ENCODE measurements around the gene CLCC1. TPM values are rescaled to one million over a fixed set of nuclear protein-coding genes. Genes with fewer than 3 reads are reported as not detected.
"Not testable (repeated sequence)": the region's sequence is repeated elsewhere in the genome, so short reads cannot be mapped to it uniquely, and the experiment has no call there.

The CLCC1 gene
- total and polyA plus RNA-seq, 5 donors = 13.1 to 33.3 (median 29.9) TPM

GRCh38 chr1:108960719-108961118 lies 2.6 kb downstream of the CLCC1 start:
- H3K4me3 ChIP-seq (ENCODE audit: low read length) = no peak overlapping the region
- intact Hi-C loops (cut with DNase I) = no loop called here
- H3K9me3 ChIP-seq (ENCODE audit: control insufficient read depth, low read length) = no peaks in the 10 kb centered on the region
- no peak overlapping the region for H3K27ac ChIP-seq (ENCODE audit: low read length)
- H3K27me3 ChIP-seq (ENCODE audit: control insufficient read depth, insufficient read depth) = no peaks in the 10 kb centered on the region
- no peak for ATAC-seq
- peaks cover 4% of the 10 kb centered on the region for H3K4me1 ChIP-seq (ENCODE audit: control insufficient read depth, insufficient read depth, low read length)
- DNase-seq = no peak
- WGBS = 94% methylated on average over 5 of the region's 5 CpGs

GRCh38 chr1:108957888-108958287 lies 5.4 kb downstream of the CLCC1 start:
- intact Hi-C loops (cut with DNase I) = no loop called here
- WGBS = 91% methylated on average over 5 of the region's 5 CpGs
- peaks cover 4% of the 10 kb centered on the region for H3K4me1 ChIP-seq (ENCODE audit: control insufficient read depth, insufficient read depth, low read length)

GRCh38 chr1:108955881-108956280 lies 7.4 kb downstream of the CLCC1 start:
- Histone ChIP-seq H3K27me3 (ENCODE audit: control insufficient read depth, insufficient read depth) (no peaks in the 10 kb centered on the region), H3K4me1 (ENCODE audit: control insufficient read depth, insufficient read depth, low read length) (no peaks in the 10 kb centered on the region), H3K9me3 (ENCODE audit: control insufficient read depth, low read length) (no peaks in the 10 kb centered on the region), H3K27ac (ENCODE audit: low read length) (no peak overlapping the region), H3K4me3 (ENCODE audit: low read length) (no peak overlapping the region)
- intact Hi-C loops (cut with DNase I) = no loop called here
- ATAC-seq = no peak
- no peak for DNase-seq
- 78% methylated on average over 3 of the region's 3 CpGs for WGBS

More at GRCh38 chr1:108957888-108958287, 5.4 kb downstream of the CLCC1 start:
- DNase-seq (no peak), ATAC-seq (no peak)
- Histone ChIP-seq H3K27ac (ENCODE audit: low read length) (no peak overlapping the region), H3K27me3 (ENCODE audit: control insufficient read depth, insufficient read depth) (no peaks in the 10 kb centered on the region), H3K4me3 (ENCODE audit: low read length) (no peak overlapping the region), H3K9me3 (ENCODE audit: control insufficient read depth, low read length) (no peaks in the 10 kb centered on the region)

GRCh38 chr1:108955111-108955510 lies 8.2 kb downstream of the CLCC1 start:
- intact Hi-C loops (cut with DNase I) = no loop called here
- WGBS = 95% methylated on average over 3 of the region's 3 CpGs
- Histone ChIP-seq H3K27me3 (ENCODE audit: control insufficient read depth, insufficient read depth) (no peaks in the 10 kb centered on the region), H3K9me3 (ENCODE audit: control insufficient read depth, low read length) (no peaks in the 10 kb centered on the region), H3K4me1 (ENCODE audit: control insufficient read depth, insufficient read depth, low read length) (no peaks in the 10 kb centered on the region), H3K4me3 (ENCODE audit: low read length) (no peak overlapping the region), H3K27ac (ENCODE audit: low read length) (no peak overlapping the region)
- ATAC-seq = no peak
- DNase-seq = no peak

- Histone ChIP-seq H3K27ac (ENCODE audit: low read length) (no peak overlapping the region), H3K9me3 (ENCODE audit: control insufficient read depth, low read length) (no peaks in the 10 kb centered on the region), H3K27me3 (ENCODE audit: control insufficient read depth, insufficient read depth) (no peaks in the 10 kb centered on the region), H3K4me3 (ENCODE audit: low read length) (no peak overlapping the region), H3K4me1 (ENCODE audit: control insufficient read depth, insufficient read depth, low read length) (peaks cover 2% of the 10 kb centered on the region)
- WGBS = 94% methylated on average over 6 of the region's 6 CpGs
- intact Hi-C loops (cut with DNase I) = no loop called here
- no peak for ATAC-seq
- no peak for DNase-seq
Observed at GRCh38 chr1:108953452-108953851, 9.8 kb downstream of the CLCC1 start.

- ATAC-seq = no peak
- 96% methylated on average over 3 of the region's 3 CpGs for WGBS
Observed at GRCh38 chr1:108951242-108951641, 12.0 kb downstream of the CLCC1 start.

GRCh38 chr1:108949044-108949443 lies 14.2 kb downstream of the CLCC1 start:
- WGBS = 87% methylated on average over 4 of the region's 4 CpGs
- H3K4me3 ChIP-seq (ENCODE audit: low read length) = no peak overlapping the region
- ATAC-seq (no peak), DNase-seq (no peak)
- peaks cover 5% of the 10 kb centered on the region for H3K4me1 ChIP-seq (ENCODE audit: control insufficient read depth, insufficient read depth, low read length)
- no peak overlapping the region for H3K27ac ChIP-seq (ENCODE audit: low read length)
- H3K27me3 ChIP-seq (ENCODE audit: control insufficient read depth, insufficient read depth) = no peaks in the 10 kb centered on the region
- H3K9me3 ChIP-seq (ENCODE audit: control insufficient read depth, low read length) = no peaks in the 10 kb centered on the region
- intact Hi-C loops (cut with DNase I) = no loop called here

More at GRCh38 chr1:108951242-108951641, 12.0 kb downstream of the CLCC1 start:
- intact Hi-C loops (cut with DNase I) = no loop called here
- no peaks in the 10 kb centered on the region for H3K27me3 ChIP-seq (ENCODE audit: control insufficient read depth, insufficient read depth)
- no peak overlapping the region for H3K4me3 ChIP-seq (ENCODE audit: low read length)
- peaks cover 5% of the 10 kb centered on the region for H3K4me1 ChIP-seq (ENCODE audit: control insufficient read depth, insufficient read depth, low read length)
- no peak overlapping the region for H3K27ac ChIP-seq (ENCODE audit: low read length)
- no peak for DNase-seq
- no peaks in the 10 kb centered on the region for H3K9me3 ChIP-seq (ENCODE audit: control insufficient read depth, low read length)

GRCh38 chr1:108947871-108948525 lies 15.3 kb downstream of the CLCC1 start:
- intact Hi-C loops (cut with DNase I) = no loop called here
- ATAC-seq = peak; percentile 49 to 54

GRCh38 chr1:108936170-108936569 lies 27.1 kb downstream of the CLCC1 start:
- ATAC-seq (no peak), DNase-seq (no peak)
- Histone ChIP-seq H3K4me3 (ENCODE audit: low read length) (no peak overlapping the region), H3K9me3 (ENCODE audit: control insufficient read depth, low read length) (no peaks in the 10 kb centered on the region), H3K4me1 (ENCODE audit: control insufficient read depth, insufficient read depth, low read length) (no peaks in the 10 kb centered on the region), H3K27me3 (ENCODE audit: control insufficient read depth, insufficient read depth) (no peaks in the 10 kb centered on the region), H3K27ac (ENCODE audit: low read length) (no peak overlapping the region)
- intact Hi-C loops (cut with DNase I) = no loop called here
- 96% methylated on average over 9 of the region's 9 CpGs for WGBS

More at GRCh38 chr1:108947871-108948525, 15.3 kb downstream of the CLCC1 start:
- H3K4me1 ChIP-seq (ENCODE audit: control insufficient read depth, insufficient read depth, low read length) = peaks cover 5% of the 10 kb centered on the region
- no peak overlapping the region for H3K4me3 ChIP-seq (ENCODE audit: low read length)
- no peaks in the 10 kb centered on the region for H3K27me3 ChIP-seq (ENCODE audit: control insufficient read depth, insufficient read depth)
- H3K27ac ChIP-seq (ENCODE audit: low read length) = no peak overlapping the region
- 23% methylated on average over 6 of the region's 6 CpGs for WGBS
- no peak for DNase-seq
- no peaks in the 10 kb centered on the region for H3K9me3 ChIP-seq (ENCODE audit: control insufficient read depth, low read length)

GRCh38 chr1:108933944-108934343 lies 29.3 kb downstream of the CLCC1 start:
- intact Hi-C loops (cut with DNase I) = no loop called here
- Histone ChIP-seq H3K27ac (ENCODE audit: low read length) (no peak overlapping the region), H3K4me3 (ENCODE audit: low read length) (no peak overlapping the region), H3K27me3 (ENCODE audit: control insufficient read depth, insufficient read depth) (no peaks in the 10 kb centered on the region), H3K4me1 (ENCODE audit: control insufficient read depth, insufficient read depth, low read length) (no peaks in the 10 kb centered on the region), H3K9me3 (ENCODE audit: control insufficient read depth, low read length) (no peaks in the 10 kb centered on the region)
- ATAC-seq (no peak), DNase-seq (no peak)
- WGBS = 86% methylated on average over 5 of the region's 5 CpGs

GRCh38 chr1:108927565-108927964 lies 35.7 kb downstream of the CLCC1 start:
- ATAC-seq; H3K4me3 ChIP-seq (ENCODE audit: low read length); H3K27ac ChIP-seq (ENCODE audit: low read length); DNase-seq; H3K4me1 ChIP-seq (ENCODE audit: control insufficient read depth, insufficient read depth, low read length); intact Hi-C loops (cut with DNase I); H3K9me3 ChIP-seq (ENCODE audit: control insufficient read depth, low read length); H3K27me3 ChIP-seq (ENCODE audit: control insufficient read depth, insufficient read depth): not testable (repeated sequence)
- 100% methylated on average over 1 of the region's 1 CpG for WGBS

GRCh38 chr1:108925920-108926319 lies 37.4 kb downstream of the CLCC1 start:
- H3K4me3 ChIP-seq (ENCODE audit: low read length) = no peak overlapping the region
- ATAC-seq (no peak), DNase-seq (no peak)
- no peaks in the 10 kb centered on the region for H3K27me3 ChIP-seq (ENCODE audit: control insufficient read depth, insufficient read depth)
- 96% methylated on average over 2 of the region's 2 CpGs for WGBS
- intact Hi-C loops (cut with DNase I) = no loop called here
- no peaks in the 10 kb centered on the region for H3K9me3 ChIP-seq (ENCODE audit: control insufficient read depth, low read length)
- no peaks in the 10 kb centered on the region for H3K4me1 ChIP-seq (ENCODE audit: control insufficient read depth, insufficient read depth, low read length)
- H3K27ac ChIP-seq (ENCODE audit: low read length) = no peak overlapping the region

All from right cardiac atrium (tissue), 5 donors.